NCI-H1436 (cell line): ENCODE data around the gene FGD3.
"Not testable (repeated sequence)": the region's sequence is repeated elsewhere in the genome, so short reads cannot be mapped to it uniquely, and the experiment has no call there.

Source experiments
- DNase-seq: peaks from one replicate; lab custom pipeline; 2025; lab: John Stamatoyannopoulos, UW

The FGD3 gene

GRCh38 chr9:92974761-92975755 is 27.7 kb downstream of the FGD3 start:
- no peak for DNase-seq

GRCh38 chr9:92976431-92976830 is 29.1 kb downstream of the FGD3 start:
- no peak for DNase-seq

GRCh38 chr9:92977279-92977678 is 30.0 kb downstream of the FGD3 start:
- no peak for DNase-seq

GRCh38 chr9:92978345-92978875 is 31.1 kb downstream of the FGD3 start:
- no peak for DNase-seq

- DNase-seq = no peak
Measured at GRCh38 chr9:92979283-92980056, 32.1 kb downstream of the FGD3 start.

- DNase-seq = no peak
Measured at GRCh38 chr9:92980085-92980745, 32.9 kb downstream of the FGD3 start.

- no peak for DNase-seq
Measured at GRCh38 chr9:92982130-92982529, 34.8 kb downstream of the FGD3 start.

- DNase-seq = no peak
Measured at GRCh38 chr9:92983984-92984589, 36.8 kb downstream of the FGD3 start.

GRCh38 chr9:92984976-92985375 is 37.7 kb downstream of the FGD3 start:
- no peak for DNase-seq

- no peak for DNase-seq
Measured at GRCh38 chr9:92986176-92987119, 39.1 kb downstream of the FGD3 start.

GRCh38 chr9:92988215-92988768 is 41.0 kb downstream of the FGD3 start:
- DNase-seq = no peak

- DNase-seq = no peak
Measured at GRCh38 chr9:92989561-92989960, 42.2 kb downstream of the FGD3 start.

- DNase-seq = no peak
Measured at GRCh38 chr9:92990461-92990860, 43.1 kb downstream of the FGD3 start.

GRCh38 chr9:92992549-92992948 is 45.2 kb downstream of the FGD3 start:
- DNase-seq = no peak

GRCh38 chr9:92998871-92999270 is 51.5 kb downstream of the FGD3 start:
- not testable (repeated sequence) for DNase-seq

GRCh38 chr9:93001031-93001430 is 53.7 kb downstream of the FGD3 start:
- DNase-seq = no peak

- no peak for DNase-seq
Measured at GRCh38 chr9:93002700-93003099, 55.4 kb downstream of the FGD3 start.

GRCh38 chr9:93003552-93004407 is 56.5 kb downstream of the FGD3 start:
- no peak for DNase-seq

- no peak for DNase-seq
Measured at GRCh38 chr9:93004561-93004960, 57.2 kb downstream of the FGD3 start.
